Liver (tissue), 9 donors: Measurements from ENCODE around the gene FMO3. TPM values are rescaled to one million over a fixed set of nuclear protein-coding genes. Genes with fewer than 3 reads are reported as not detected.

Source experiments
- DNase-seq: peaks from one replicate; pipeline ENCODE4 v3.0.0-alpha.2; 2017; ENCODE audit warnings: low spot score
- H3K27ac ChIP-seq, 2 donors: one replicate each; pipeline ENCODE4 v1.7.0; 2013; ENCODE audit warnings: inconsistent platforms in 2 of 2, low read length in 2 of 2, control low read depth in 1 of 2, low read depth in 1 of 2, mild to moderate bottlenecking in 1 of 2
- H3K27me3 ChIP-seq, 4 donors: one replicate each; pipeline versions ENCODE4 v1.6.1 to v1.7.0; 2013; ENCODE audit warnings: low read length in 3 of 4, inconsistent platforms in 1 of 4, mild to moderate bottlenecking in 1 of 4, moderate library complexity in 1 of 4; ENCODE audit not compliant: control insufficient read depth in 4 of 4, insufficient read depth in 4 of 4
- H3K36me3 ChIP-seq, 4 donors: one replicate each; pipeline versions ENCODE4 v1.6.1 to v1.7.0; 2013; ENCODE audit warnings: low read length in 3 of 4, mild to moderate bottlenecking in 3 of 4, low read depth in 1 of 4, moderate library complexity in 1 of 4; ENCODE audit not compliant: control insufficient read depth in 4 of 4, insufficient read depth in 3 of 4
- H3K4me1 ChIP-seq, 4 donors: one replicate each; pipeline versions ENCODE4 v1.6.1 to v1.7.0; 2013; ENCODE audit warnings: low read length in 3 of 4, mild to moderate bottlenecking in 3 of 4, moderate library complexity in 1 of 4; ENCODE audit not compliant: control insufficient read depth in 4 of 4, insufficient read depth in 4 of 4
- H3K4me3 ChIP-seq, 3 donors: one replicate each; pipeline versions ENCODE4 v1.6.1 to v1.7.0; 2013; ENCODE audit warnings: low read length in 3 of 3, control low read depth in 1 of 3, low read depth in 1 of 3, mild to moderate bottlenecking in 1 of 3
- H3K9ac ChIP-seq, 2 donors: one replicate each; pipeline ENCODE4 v1.7.0; 2013; ENCODE audit warnings: low read length in 2 of 2, mild to moderate bottlenecking in 2 of 2, moderate library complexity in 2 of 2, control low read depth in 1 of 2, low read depth in 1 of 2
- H3K9me3 ChIP-seq, 4 donors: one replicate each; pipeline versions ENCODE4 v1.6.1 to v1.7.0; 2013; ENCODE audit warnings: low read length in 3 of 4; ENCODE audit not compliant: control insufficient read depth in 4 of 4
- ATF3 ChIP-seq: IDR thresholded peaks from 2 replicates; pipeline ENCODE4 v1.6.1; 2016; ENCODE audit warnings: antibody characterized with exemption
- CTCF ChIP-seq: fragments of 150-350 bp; IDR thresholded peaks from 2 replicates; pipeline ENCODE4 v1.5.1; 2017; ENCODE audit warnings: improper control_type of control experiment, low read depth, low read length; ENCODE audit not compliant: missing input control
- EGR1 ChIP-seq, 2 donors: IDR thresholded peaks; 2 replicates each; pipeline ENCODE4 v1.6.1; 2016 to 2018; ENCODE audit warnings: antibody characterized with exemption in 2 of 2, low read depth in 2 of 2
- FOXA2 ChIP-seq: IDR thresholded peaks from 2 replicates; pipeline ENCODE4 v1.6.1; 2016; ENCODE audit warnings: antibody characterized with exemption
- GABPA ChIP-seq, 2 donors: IDR thresholded peaks in 1 of 2; conservative IDR thresholded peaks in 1 of 2; 2 replicates each; pipeline ENCODE4 v1.6.1; 2016; ENCODE audit warnings: antibody characterized with exemption in 2 of 2, mild to moderate bottlenecking in 1 of 2, moderate library complexity in 1 of 2
- HNF4A ChIP-seq, 2 donors: conservative IDR thresholded peaks; 2 replicates each; pipeline ENCODE4 v1.6.1; 2016; ENCODE audit warnings: antibody characterized with exemption in 2 of 2, mild to moderate bottlenecking in 2 of 2
- HNF4G ChIP-seq: IDR thresholded peaks from 2 replicates; pipeline ENCODE4 v1.6.1; 2016; ENCODE audit warnings: antibody characterized with exemption
- JUND ChIP-seq, 2 donors: IDR thresholded peaks; 2 replicates each; pipeline ENCODE4 v1.6.1; 2016; ENCODE audit warnings: antibody characterized with exemption in 2 of 2
- MAX ChIP-seq: IDR thresholded peaks from 2 replicates; pipeline ENCODE4 v1.6.1; 2016; ENCODE audit warnings: antibody characterized with exemption
- RAD21 ChIP-seq, 2 donors: IDR thresholded peaks; 2 replicates each; pipeline ENCODE4 v1.6.1; 2016; ENCODE audit warnings: antibody characterized with exemption in 2 of 2, mild to moderate bottlenecking in 2 of 2
- REST ChIP-seq: IDR thresholded peaks from 2 replicates; pipeline ENCODE4 v1.6.1; 2016; ENCODE audit warnings: antibody characterized with exemption, mild to moderate bottlenecking
- RXRA ChIP-seq, 2 donors: IDR thresholded peaks; 2 replicates each; pipeline ENCODE4 v1.6.1; 2017 to 2018; ENCODE audit warnings: antibody characterized with exemption in 2 of 2, mild to moderate bottlenecking in 1 of 2
- SP1 ChIP-seq: IDR thresholded peaks from 2 replicates; pipeline ENCODE4 v1.6.1; 2018; ENCODE audit warnings: antibody characterized with exemption, mild to moderate bottlenecking
- TAF1 ChIP-seq: conservative IDR thresholded peaks from 2 replicates; pipeline ENCODE4 v1.6.1; 2016; ENCODE audit warnings: antibody characterized with exemption, mild to moderate bottlenecking
- YY1 ChIP-seq: IDR thresholded peaks from 2 replicates; pipeline ENCODE4 v1.6.1; 2016; ENCODE audit warnings: antibody characterized with exemption, mild to moderate bottlenecking
- ZBTB33 ChIP-seq: IDR thresholded peaks from 2 replicates; pipeline ENCODE4 v1.6.1; 2016; ENCODE audit warnings: antibody characterized with exemption
- WGBS: extraction: QIAGEN DNeasy Blood & Tissue Kit; methylation state at CpG from one replicate; pipeline ENCODE4 v1.1.7; 2013; 5-methylcytosine and 5-hydroxymethylcytosine counted together
- polyA plus RNA-seq, 2 donors: library from polyadenylated mRNA; stranded (reverse) in 1 of 2; unstranded in 1 of 2; fragments of 200-250 nt in 1 of 2; fragments of >200 nt in 1 of 2; fragmentation: Nextera tagmentation in 1 of 2; extraction: Ambion mirVana in 1 of 2; gene quantifications; one replicate each; pipeline versions ENCODE4 v1.2.1 to v1.2.3, GENCODE V29; 2013 to 2015
- total RNA-seq, 2 donors: library from RNA; depleted of rRNA; stranded (reverse); fragments of >200 nt; gene quantifications; one replicate each; pipeline ENCODE4 v1.2.3, GENCODE V29; 2014
- donor health status: healthy.
- donor health status: healthy.
- donor health status: healthy.
- donor health status: healthy.
- donor health status: healthy.

FMO3 gene
- total and polyA plus RNA-seq, 4 donors, result 11.1 to 276 (median 123) TPM

GRCh38 chr1:171110621-171111326, 20.1 kb downstream of the FMO3 start (continued):
- TF ChIP-seq SP1 (no peak), MAX (no peak), RXRA (IDR thresholded peaks at IDR 0.05) (no peak), HNF4A (conservative IDR thresholded peaks at IDR 0.05) (no peak), ATF3 (no peak), RAD21 (IDR thresholded peaks at IDR 0.05) (no peak), GABPA (IDR thresholded peaks at IDR 0.05 in 1 of 2, conservative IDR thresholded peaks at IDR 0.05 in 1 of 2) (no peak)

- 88% methylated on average over 3 of the region's 3 CpGs for WGBS
- H3K4me1 ChIP-seq, result peaks cover 0 to 25% (median 9%) of the 10 kb centered on the region in 4 donors
- H3K9me3 ChIP-seq, result no peaks in the 10 kb centered on the region
- H3K27me3 ChIP-seq, result no peaks in the 10 kb centered on the region
- H3K36me3 ChIP-seq, result peaks cover 0 to 65% (median 49%) of the 10 kb centered on the region in 4 donors
- TF ChIP-seq EGR1 (IDR thresholded peaks at IDR 0.05; ENCODE audit: low read depth in 2 of 2), result no peak
- no peak for TF ChIP-seq SP1
- no peak for TF ChIP-seq FOXA2
- no peak for TF ChIP-seq ZBTB33
- no peak for TF ChIP-seq TAF1
- TF ChIP-seq YY1, result no peak
- TF ChIP-seq ATF3, result no peak
- TF ChIP-seq MAX, result no peak
- TF ChIP-seq GABPA (IDR thresholded peaks at IDR 0.05 in 1 of 2, conservative IDR thresholded peaks at IDR 0.05 in 1 of 2), result no peak
- no peak for TF ChIP-seq CTCF
- no peak for TF ChIP-seq HNF4A (conservative IDR thresholded peaks at IDR 0.05)
- TF ChIP-seq HNF4G, result no peak
- TF ChIP-seq JUND (IDR thresholded peaks at IDR 0.05), result no peak
- no peak overlapping the region for H3K9ac ChIP-seq
- H3K27ac ChIP-seq, result no peak overlapping the region
- H3K4me3 ChIP-seq, result no peak overlapping the region
- DNase-seq, result no peak
Observed at GRCh38 chr1:171112119-171112518, 21.4 kb downstream of the FMO3 start.

GRCh38 chr1:171113382-171113781, 22.7 kb downstream of the FMO3 start:
- Histone ChIP-seq H3K4me1 (peaks cover 1 to 21% (median 7%) of the 10 kb centered on the region in 4 donors), H3K9ac (no peak overlapping the region), H3K9me3 (no peaks in the 10 kb centered on the region), H3K27me3 (no peaks in the 10 kb centered on the region), H3K27ac (no peak overlapping the region), H3K36me3 (peaks cover 0 to 58% (median 41%) of the 10 kb centered on the region in 4 donors), H3K4me3 (no peak overlapping the region)
- WGBS, result 88% methylated on average over 3 of the region's 3 CpGs
- no peak for DNase-seq
- TF ChIP-seq HNF4A (conservative IDR thresholded peaks at IDR 0.05) (no peak), HNF4G (no peak), RXRA (IDR thresholded peaks at IDR 0.05) (no peak), REST (no peak), ZBTB33 (no peak), ATF3 (no peak), TAF1 (no peak)
